Upper lobe of left lung (tissue), 6 donors: ENCODE measurements around the gene PCP4. TPM values are rescaled to one million over a fixed set of nuclear protein-coding genes. Genes with fewer than 3 reads are reported as not detected.

Source experiments
- ATAC-seq, 2 donors: fragments of 200-7000 bp; cut with Tn5 transposase; one replicate each; pipeline ENCODE4 v1.9.1; 2022; ENCODE audit warnings: mild to moderate bottlenecking in 2 of 2, moderate library complexity in 2 of 2; ENCODE audit not compliant: low FRiP score in 2 of 2
- DNase-seq, 2 donors: peaks; one replicate each; pipeline ENCODE4 v3.0.0-alpha.2; 2019 to 2020
- H3K27ac ChIP-seq, 4 donors: fragments of 200-600 bp; sonication (generic); one replicate each; pipeline ENCODE4 v1.5.1; 2016 to 2019
- H3K27me3 ChIP-seq, 4 donors: fragments of 200-600 bp; sonication (generic); one replicate each; pipeline ENCODE4 v1.5.1; 2017 to 2019
- H3K36me3 ChIP-seq, 4 donors: fragments of 200-600 bp; sonication (generic); one replicate each; pipeline ENCODE4 v1.5.1; 2016 to 2019
- H3K4me1 ChIP-seq, 4 donors: fragments of 200-600 bp; sonication (generic); one replicate each; pipeline ENCODE4 v1.5.1; 2018 to 2019
- H3K4me3 ChIP-seq, 4 donors: fragments of 200-600 bp; sonication (generic); one replicate each; pipeline ENCODE4 v1.5.1; 2017 to 2019; ENCODE audit warnings: mild to moderate bottlenecking in 2 of 4, moderate library complexity in 1 of 4
- H3K9me3 ChIP-seq, 4 donors: fragments of 200-600 bp; sonication (generic); one replicate each; pipeline ENCODE4 v1.5.1; 2018 to 2019
- EP300 ChIP-seq, 4 donors: sonication (generic); formaldehyde crosslinking; IDR thresholded peaks; one replicate each; pipeline ENCODE4 v1.5.1; 2017; ENCODE audit warnings: antibody characterized with exemption in 4 of 4, control low read depth in 2 of 4
- POLR2A ChIP-seq, 4 donors: fragments of 450-650 bp; IDR thresholded peaks; one replicate each; pipeline ENCODE4 v1.5.1; 2016 to 2017; ENCODE audit warnings: antibody characterized with exemption in 4 of 4, mild to moderate bottlenecking in 2 of 4
- POLR2AphosphoS5 ChIP-seq, 2 donors: sonication (generic); formaldehyde crosslinking; IDR thresholded peaks; one replicate each; pipeline ENCODE4 v1.5.1; 2017; ENCODE audit warnings: antibody characterized with exemption in 2 of 2
- WGBS, 2 donors: methylation state at CpG; one replicate each; pipeline ENCODE4 v1.1.5; 2017 to 2018; 5-methylcytosine and 5-hydroxymethylcytosine counted together
- total RNA-seq, 6 donors: library from RNA; depleted of rRNA in 4 of 6; stranded (reverse); fragments of >200 nt in 4 of 6; gene quantifications; one replicate each; pipeline versions ENCODE4 v1.1.0 to v1.2.1, GENCODE V29; 2016 to 2021
- TF ChIP-seq, protein P1 (sequence below), 6 experiments: fragments of 450-650 bp in 4 of 6; fragments of 200-600 bp in 2 of 6; sonication (generic) in 2 of 6; IDR thresholded peaks; one replicate each; pipeline ENCODE4 v1.5.1; 2016 to 2019; ENCODE audit warnings: antibody characterized with exemption in 6 of 6
- donor health status: DM: no; HTN: no; CAD: no; lungs with moderate emphysema.
- donor health status: DM: no; HTN: yes; CAD: no; lungs with severe emphysema.

PCP4 gene
- total RNA-seq, 6 donors from 2014 or later: 0.66 to 4.4 (median 1.9) TPM; not detected in 2

- H3K27ac ChIP-seq: no peak overlapping the region
- peak in 1 of 2 donors; percentile 60 for DNase-seq
- 37 to 42% methylated on average over 4 of the region's 4 CpGs for WGBS, 2 donors
Measured at GRCh38 chr21:39863111-39863510, 4.1 kb upstream of the PCP4 start.

DNA sequence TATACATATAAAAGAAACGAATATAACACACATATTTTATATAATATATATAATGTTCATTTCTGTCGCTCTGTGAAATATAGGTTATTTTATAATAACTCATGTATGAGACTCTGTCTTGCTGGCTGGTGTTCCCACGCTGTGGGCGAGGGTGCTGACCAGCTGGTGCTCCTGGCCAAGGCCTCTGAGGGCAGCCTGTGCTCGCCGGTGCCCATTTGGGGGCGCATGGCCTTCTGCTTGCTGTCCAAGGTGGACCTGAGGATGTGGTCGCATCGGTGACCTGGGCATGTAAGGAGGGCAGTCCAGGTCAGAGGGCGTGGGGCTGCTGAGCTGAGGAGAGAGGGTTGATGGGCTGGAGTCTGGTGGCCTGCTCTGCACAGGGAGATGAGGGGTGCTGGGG is 1.1 kb upstream of the PCP4 start:
- Histone ChIP-seq H3K4me1 (no peaks in the 10 kb centered on the region), H3K27ac (no peak overlapping the region), H3K27me3 (no peaks in the 10 kb centered on the region), H3K4me3 (no peak overlapping the region), H3K36me3 (no peaks in the 10 kb centered on the region), H3K9me3 (no peaks in the 10 kb centered on the region)
- 83 to 90% methylated on average over 7 to 10 of the region's 10 CpGs for WGBS, 2 donors
- TF ChIP-seq, protein P1, sequence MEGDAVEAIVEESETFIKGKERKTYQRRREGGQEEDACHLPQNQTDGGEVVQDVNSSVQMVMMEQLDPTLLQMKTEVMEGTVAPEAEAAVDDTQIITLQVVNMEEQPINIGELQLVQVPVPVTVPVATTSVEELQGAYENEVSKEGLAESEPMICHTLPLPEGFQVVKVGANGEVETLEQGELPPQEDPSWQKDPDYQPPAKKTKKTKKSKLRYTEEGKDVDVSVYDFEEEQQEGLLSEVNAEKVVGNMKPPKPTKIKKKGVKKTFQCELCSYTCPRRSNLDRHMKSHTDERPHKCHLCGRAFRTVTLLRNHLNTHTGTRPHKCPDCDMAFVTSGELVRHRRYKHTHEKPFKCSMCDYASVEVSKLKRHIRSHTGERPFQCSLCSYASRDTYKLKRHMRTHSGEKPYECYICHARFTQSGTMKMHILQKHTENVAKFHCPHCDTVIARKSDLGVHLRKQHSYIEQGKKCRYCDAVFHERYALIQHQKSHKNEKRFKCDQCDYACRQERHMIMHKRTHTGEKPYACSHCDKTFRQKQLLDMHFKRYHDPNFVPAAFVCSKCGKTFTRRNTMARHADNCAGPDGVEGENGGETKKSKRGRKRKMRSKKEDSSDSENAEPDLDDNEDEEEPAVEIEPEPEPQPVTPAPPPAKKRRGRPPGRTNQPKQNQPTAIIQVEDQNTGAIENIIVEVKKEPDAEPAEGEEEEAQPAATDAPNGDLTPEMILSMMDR (IDR thresholded peaks at IDR 0.05): no peak
- no peak for TF ChIP-seq POLR2AphosphoS5 (IDR thresholded peaks at IDR 0.05)
- TF ChIP-seq POLR2A (IDR thresholded peaks at IDR 0.05): no peak
- no peak for TF ChIP-seq EP300 (IDR thresholded peaks at IDR 0.05)
- no peak for ATAC-seq
- DNase-seq: peak in 1 of 2 donors; percentile 58

More at GRCh38 chr21:39863111-39863510, 4.1 kb upstream of the PCP4 start:
- ATAC-seq: no peak
- TF ChIP-seq POLR2AphosphoS5 (IDR thresholded peaks at IDR 0.05) (no peak), EP300 (IDR thresholded peaks at IDR 0.05) (no peak), POLR2A (IDR thresholded peaks at IDR 0.05) (no peak)
- TF ChIP-seq, protein P1 (IDR thresholded peaks at IDR 0.05): no peak
- H3K36me3 ChIP-seq: no peaks in the 10 kb centered on the region
- no peaks in the 10 kb centered on the region for H3K9me3 ChIP-seq
- no peak overlapping the region for H3K4me3 ChIP-seq
- no peaks in the 10 kb centered on the region for H3K4me1 ChIP-seq
- no peaks in the 10 kb centered on the region for H3K27me3 ChIP-seq

DNA sequence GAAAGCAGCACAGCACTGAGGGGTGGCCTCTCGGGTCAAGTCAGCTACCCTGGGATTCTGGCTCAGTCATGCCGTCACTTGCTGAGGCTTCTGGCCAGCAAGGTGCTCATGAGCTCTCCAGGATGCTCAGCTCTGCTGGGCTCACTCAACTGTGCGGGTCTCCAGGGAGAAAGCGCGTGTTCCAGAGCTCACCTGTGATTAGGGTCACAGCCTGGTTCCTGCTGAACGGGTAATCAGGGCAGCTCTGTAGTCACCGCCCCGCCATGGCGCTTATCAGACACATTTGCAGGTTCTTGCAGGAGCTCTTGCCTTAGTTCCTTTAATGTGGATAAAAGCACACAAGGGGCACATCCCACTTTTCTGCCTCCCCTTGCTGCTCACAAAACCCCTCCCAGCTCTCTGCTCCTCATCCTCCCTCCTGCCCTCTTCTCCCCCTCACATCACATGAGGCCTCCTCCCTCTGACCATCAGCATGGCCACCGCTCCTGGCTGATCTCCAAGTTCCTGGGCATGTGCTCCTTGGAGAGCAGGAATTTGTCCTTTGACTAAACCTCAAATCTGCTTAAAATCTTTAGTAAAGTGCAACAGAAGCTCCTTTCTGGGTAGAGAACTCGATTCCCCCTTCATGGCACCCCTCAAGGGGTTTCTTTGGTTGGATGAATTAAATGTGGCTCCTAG is 2.0 kb downstream of the PCP4 start:
- Histone ChIP-seq H3K9me3 (no peaks in the 10 kb centered on the region), H3K27ac (no peak overlapping the region), H3K4me3 (no peak overlapping the region), H3K36me3 (no peaks in the 10 kb centered on the region), H3K4me1 (no peaks in the 10 kb centered on the region), H3K27me3 (no peaks in the 10 kb centered on the region)
- WGBS, 2 donors: 77 to 87% methylated on average over 11 of the region's 11 CpGs
- ATAC-seq (no peak), DNase-seq (no peak)
- TF ChIP-seq, protein P1 (IDR thresholded peaks at IDR 0.05): no peak
- TF ChIP-seq POLR2A (IDR thresholded peaks at IDR 0.05) (no peak), POLR2AphosphoS5 (IDR thresholded peaks at IDR 0.05) (no peak), EP300 (IDR thresholded peaks at IDR 0.05) (no peak)

DNA sequence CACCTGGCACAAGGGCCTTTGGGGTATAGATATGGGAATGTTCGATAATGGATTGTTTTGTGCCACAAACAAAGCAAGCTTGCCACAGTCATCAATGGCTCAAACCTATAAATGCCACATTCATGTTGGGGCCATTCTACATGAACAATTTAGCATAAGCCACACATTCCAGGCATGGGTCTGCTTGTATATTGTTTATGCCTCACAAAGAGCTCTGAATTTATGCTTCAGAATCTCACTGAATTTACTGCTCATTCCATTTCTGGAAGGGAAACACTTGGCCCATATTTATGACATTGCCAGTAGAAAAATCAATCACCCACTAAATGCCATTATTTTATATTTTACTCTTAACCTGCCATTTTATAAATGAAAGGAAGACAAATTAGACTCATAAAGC is 6.4 kb downstream of the PCP4 start:
- Histone ChIP-seq H3K9me3 (no peaks in the 10 kb centered on the region), H3K27ac (no peak overlapping the region), H3K4me1 (no peaks in the 10 kb centered on the region), H3K27me3 (no peaks in the 10 kb centered on the region), H3K36me3 (no peaks in the 10 kb centered on the region), H3K4me3 (no peak overlapping the region)
- 83 to 87% methylated on average over 1 of the region's 1 CpG for WGBS, 2 donors
- ATAC-seq (no peak), DNase-seq (no peak)
- TF ChIP-seq POLR2AphosphoS5 (IDR thresholded peaks at IDR 0.05) (no peak), POLR2A (IDR thresholded peaks at IDR 0.05) (no peak), EP300 (IDR thresholded peaks at IDR 0.05) (no peak)
- TF ChIP-seq, protein P1 (IDR thresholded peaks at IDR 0.05): no peak

GRCh38 chr21:39874206-39874605 is 7.0 kb downstream of the PCP4 start:
- DNase-seq: no peak
- no peaks in the 10 kb centered on the region for H3K27me3 ChIP-seq
- H3K27ac ChIP-seq: no peak overlapping the region
- no peaks in the 10 kb centered on the region for H3K36me3 ChIP-seq
- WGBS, 2 donors: 88 to 89% methylated on average over 8 of the region's 8 CpGs
- ATAC-seq: no peak
- TF ChIP-seq EP300 (IDR thresholded peaks at IDR 0.05) (no peak), POLR2AphosphoS5 (IDR thresholded peaks at IDR 0.05) (no peak), POLR2A (IDR thresholded peaks at IDR 0.05) (no peak)
- TF ChIP-seq, protein P1 (IDR thresholded peaks at IDR 0.05): no peak
- no peaks in the 10 kb centered on the region for H3K4me1 ChIP-seq
- no peak overlapping the region for H3K4me3 ChIP-seq
- H3K9me3 ChIP-seq: no peaks in the 10 kb centered on the region
